DMS53 treated with DMSO at 0.1 percent for 48 hours (cell line): ENCODE data around the gene TP73.

Source experiments
- DNase-seq: peaks from one replicate; lab custom pipeline; 2025; ENCODE audit not compliant: unreplicated experiment; lab: John Stamatoyannopoulos, UW

TP73 gene

DNA sequence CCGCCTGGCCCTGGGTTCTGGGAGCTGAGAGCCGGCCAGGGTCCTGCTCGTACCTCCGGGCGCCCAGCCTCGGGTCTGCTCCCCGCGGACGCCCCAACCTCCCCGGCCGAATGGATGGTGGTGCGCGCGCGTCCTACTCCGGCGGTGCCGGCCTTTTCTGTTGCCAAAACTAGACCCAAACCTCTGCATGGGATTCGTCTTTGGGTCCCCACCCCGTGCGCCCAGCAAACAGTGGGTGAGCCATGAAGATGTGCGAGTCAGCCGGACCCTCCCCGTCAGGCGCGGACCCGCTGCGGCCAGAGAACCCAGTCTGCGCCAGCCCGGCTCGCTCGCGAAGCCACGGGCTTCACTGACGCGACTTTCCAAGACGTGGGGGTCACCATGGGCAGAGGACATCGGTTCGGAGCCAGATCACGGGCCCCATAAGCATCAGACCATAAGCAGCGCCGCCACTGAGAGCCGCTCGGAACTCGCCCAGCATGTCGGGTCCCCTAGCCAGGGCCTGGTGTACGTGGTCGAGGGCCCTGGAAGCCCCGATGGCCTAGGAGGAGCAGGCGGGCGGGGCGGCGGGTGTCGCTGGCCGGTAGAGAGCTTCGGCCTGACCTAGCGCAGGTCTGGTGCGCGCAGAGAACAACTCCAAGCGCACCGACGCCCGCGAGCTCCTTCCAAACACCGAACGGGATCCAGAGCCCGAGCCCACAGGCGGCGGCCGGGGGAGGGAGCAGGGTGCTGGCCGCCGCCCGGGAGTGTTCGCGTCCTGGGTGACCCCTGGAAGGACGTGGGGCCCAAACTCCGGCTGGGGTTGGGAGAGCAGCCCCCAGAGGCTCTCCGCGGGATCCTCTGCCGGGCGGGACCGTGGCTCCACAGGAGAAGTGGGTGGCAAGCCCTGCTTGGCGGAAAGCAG, 1.0 kb upstream of the TP73 start:
- peak; percentile 33 for DNase-seq

DNA sequence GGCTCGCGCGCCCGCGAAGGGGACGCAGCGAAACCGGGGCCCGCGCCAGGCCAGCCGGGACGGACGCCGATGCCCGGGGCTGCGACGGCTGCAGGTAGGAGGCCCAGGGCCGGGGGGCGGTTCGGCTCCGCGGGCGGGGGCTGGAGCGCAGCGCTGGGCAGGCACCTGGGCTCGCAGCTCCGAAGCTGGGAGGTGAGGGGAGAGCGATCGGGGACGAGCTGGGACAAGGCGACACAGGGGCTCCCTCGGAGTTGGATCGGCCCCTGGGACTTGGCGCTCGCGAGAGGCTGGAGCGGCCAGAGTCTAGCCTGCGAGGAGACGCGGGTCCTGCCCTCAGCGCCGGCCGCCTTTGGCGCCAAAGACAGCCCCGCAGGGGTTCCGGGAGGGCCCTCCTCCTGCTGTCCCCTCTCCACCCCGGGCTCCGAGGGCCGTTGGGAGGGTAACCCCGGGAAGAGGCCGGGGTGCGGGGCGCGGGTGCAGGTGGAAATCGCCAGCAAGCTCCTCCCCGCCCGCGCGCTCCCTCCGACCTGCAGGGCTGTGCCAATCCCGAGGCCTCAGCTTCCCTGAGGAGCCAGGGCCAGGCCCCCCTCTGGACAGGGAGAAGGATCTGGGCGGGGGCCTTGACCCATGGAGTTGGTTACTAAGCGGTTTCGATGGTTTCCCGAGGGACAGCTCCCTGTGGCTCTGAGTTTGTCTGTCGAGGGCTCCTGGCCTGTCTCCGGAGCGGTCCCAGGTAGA, 401 bp downstream of the TP73 start:
- DNase-seq = peak; percentile 26

DNA sequence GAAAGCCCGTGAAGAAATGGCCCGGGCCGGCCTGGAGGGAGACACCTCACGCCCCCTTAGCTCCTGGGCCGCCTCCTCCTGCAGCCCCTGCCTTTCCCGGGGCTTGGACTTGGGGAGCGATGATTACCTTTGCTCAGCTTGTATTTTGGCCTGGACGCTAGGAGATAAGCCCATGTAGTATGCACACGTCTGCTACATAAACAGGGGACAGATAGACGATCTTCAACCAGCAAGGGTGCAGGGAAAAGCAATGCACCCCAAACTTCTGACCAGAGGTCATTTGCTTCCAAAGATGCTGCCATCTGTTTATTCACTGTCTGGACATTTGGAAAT, 936 bp downstream of the TP73 start:
- DNase-seq = no peak

DNA sequence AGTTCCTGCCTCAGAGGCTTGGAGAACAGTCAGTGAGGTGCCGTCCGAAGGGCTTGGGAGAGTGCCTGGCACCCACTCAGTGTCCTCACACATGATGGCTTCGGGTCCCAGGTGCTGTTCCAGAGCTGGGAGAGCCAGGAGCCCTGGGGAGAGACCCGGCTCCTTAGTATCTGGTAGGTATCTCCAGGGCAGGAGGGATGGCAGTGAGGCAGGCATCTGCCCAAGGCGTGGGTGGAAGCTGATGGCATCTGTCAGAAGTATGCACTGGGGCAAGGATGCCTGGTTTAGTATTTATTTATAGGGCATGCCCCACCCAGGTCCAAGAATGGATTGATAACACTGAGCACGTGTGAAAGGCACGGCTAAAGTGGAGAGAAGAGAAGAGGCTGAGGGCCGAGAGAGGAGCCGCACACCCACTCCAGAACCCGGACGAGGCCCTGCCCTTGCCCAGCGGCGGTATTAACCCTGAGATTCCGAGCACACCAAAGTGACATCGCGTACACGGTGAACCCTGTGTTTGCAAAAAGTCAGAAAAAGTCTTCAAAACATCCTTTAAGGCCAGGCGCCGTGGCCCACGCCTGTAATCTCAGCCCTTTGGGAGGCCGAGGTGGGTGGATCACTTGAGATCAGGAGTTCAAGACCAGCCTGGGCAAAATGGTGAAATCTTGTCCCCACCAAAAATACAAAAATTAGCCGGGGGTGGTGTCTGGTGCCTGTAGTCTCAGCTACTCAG, 2.4 kb downstream of the TP73 start:
- no peak for DNase-seq

DNA sequence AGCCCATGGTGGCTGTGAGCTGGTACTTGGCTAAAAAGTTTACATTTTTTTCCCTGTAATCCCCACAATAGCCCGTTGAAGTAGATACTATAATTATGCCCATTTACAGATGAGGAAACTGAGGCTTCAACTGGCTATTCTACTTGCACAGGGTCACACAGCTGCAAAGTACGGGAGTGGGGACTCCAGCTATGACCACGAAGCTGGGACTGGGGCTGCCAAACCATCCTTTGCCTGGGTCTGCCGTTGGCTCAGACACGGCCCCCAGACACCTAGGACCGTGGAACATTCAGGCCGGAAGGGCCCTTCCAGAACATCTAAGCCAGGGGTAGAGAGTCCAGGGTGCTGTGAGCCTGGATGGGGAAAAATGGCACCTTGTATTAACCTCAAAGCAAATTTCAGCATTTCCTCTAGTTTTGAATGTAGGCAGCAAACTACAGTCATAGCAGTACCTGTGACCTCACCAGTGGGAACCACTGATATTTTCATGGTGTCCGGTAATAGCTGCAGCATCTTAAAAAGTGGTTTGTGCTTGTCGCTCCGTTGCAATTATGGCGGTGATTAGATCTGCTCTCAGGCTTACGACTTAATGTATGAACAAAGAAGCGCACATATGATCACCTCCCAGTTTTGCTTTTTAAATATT, 4.3 kb downstream of the TP73 start:
- no peak for DNase-seq

DNA sequence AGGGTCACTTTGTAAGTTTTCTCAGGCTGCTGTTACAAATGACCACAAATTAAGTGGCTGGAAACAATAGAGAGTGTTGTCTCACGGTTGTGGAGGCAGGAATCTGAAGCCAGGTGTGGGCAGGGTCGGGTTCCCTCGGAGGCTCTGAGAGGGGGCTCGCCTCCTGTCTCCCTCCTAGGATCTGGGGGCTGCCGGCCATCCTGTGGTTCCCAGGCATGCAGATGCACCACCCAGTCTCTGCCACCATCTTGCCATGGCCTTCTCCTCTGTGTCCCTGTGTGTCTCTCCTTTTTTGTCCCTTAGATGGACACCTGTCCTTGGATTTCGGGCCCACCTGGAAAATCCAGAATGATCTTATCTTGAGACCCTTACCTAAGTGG, 4.8 kb downstream of the TP73 start:
- no peak for DNase-seq

DNA sequence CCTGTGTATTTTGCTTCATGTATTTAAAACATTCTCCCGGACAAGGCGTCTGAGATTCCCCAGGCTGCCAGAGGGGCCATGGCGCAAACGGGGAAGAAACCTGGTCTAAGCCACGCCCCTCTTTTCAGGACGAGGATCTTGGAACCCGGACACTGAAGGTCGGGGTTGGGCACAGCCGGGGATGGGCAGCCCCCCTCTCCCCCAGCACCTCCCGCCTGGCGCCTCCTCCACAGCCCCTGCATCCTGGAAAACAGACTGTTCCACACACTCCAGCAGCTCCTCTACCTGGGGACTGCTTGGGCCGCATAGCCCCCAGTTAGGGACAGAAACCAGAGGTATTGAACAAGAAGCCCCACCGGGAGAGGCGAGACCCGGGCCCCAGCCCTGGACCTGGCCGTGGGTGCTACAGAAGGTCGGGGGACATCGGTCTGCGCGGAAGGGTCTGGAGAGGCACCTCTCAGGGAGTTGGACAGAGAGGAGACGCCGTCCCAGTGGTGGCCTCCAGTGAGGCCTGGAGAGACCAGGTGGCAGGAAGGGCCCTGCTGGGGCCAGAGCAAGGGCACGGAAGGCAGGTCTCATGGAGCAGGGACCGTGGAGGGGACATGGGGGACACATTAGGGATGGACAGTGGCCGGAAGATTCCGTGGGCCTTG, 5.4 kb downstream of the TP73 start:
- DNase-seq = no peak

DNA sequence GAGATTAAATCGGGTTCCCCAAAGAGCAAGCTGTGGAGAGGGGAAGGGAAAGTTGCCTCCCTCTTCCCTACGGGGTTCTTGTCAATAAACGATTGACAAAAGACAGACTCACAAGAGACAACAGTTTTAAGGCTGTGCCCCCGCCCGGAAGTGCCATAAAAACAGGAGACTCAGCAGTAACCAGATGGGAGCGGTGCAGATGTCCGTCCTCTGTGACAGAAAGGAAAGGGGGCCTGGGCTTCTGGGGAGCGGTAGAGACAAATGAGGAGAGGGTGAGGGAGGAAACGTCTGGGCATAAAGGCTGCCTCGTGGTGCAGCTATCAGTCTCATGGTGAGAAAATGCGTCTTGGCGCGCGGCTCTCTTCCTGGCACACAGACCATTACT, 5.9 kb downstream of the TP73 start:
- no peak for DNase-seq

DNA sequence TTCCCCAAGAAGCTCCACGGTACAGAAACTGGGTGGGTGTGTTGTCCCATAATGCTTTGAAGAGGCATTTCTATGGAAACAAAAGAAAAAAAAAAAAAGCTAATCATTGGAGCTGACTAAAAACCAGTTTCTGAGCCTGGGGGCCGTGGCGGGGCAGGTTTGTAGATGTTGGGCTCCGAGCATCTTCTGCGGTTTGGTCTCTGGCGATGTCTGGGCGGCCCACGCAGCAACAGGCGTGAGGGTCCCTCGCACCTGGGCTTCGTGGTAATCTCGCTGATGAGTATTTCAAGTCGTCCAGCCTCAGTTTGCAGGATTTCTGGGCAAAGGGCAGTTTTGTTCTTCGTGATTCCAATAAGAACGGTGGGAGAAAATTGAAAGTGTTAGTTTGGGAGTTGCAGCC, 6.8 kb downstream of the TP73 start:
- DNase-seq = no peak

DNA sequence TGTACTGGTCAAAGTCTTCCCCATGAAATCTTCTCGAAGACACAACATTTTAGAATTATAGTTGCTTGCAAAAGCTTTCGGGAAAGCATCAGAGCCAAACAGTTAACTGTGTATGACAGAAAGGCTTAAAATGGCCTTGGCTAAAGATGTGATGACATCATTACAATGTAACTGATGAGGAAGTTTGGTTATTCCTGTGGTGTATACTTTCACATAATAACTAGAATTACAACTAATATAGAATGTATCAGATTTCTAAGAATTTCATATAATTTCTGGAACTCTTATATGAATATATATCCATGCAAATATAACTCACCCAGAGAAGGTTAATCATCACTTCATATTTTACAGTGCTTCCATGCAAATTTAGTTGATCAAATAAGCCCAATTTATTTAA, 8.4 kb downstream of the TP73 start:
- no peak for DNase-seq

DNA sequence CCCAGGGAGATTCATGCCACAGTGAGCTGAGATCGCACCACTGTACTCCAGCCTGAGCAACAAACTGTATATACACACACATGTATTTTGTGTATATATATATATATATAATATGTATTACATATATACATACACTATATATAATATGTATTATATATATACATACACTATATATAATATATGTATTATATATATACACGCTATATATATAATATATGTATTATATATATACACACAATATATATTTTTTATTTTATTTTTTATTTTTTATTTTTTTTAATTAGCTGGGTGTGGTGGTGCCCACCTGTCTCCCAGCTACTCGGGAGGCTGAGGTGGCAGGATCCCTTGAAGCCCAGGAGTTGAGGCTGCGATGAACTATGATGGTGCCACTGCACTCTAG, 9.3 kb downstream of the TP73 start:
- DNase-seq = no peak

DNA sequence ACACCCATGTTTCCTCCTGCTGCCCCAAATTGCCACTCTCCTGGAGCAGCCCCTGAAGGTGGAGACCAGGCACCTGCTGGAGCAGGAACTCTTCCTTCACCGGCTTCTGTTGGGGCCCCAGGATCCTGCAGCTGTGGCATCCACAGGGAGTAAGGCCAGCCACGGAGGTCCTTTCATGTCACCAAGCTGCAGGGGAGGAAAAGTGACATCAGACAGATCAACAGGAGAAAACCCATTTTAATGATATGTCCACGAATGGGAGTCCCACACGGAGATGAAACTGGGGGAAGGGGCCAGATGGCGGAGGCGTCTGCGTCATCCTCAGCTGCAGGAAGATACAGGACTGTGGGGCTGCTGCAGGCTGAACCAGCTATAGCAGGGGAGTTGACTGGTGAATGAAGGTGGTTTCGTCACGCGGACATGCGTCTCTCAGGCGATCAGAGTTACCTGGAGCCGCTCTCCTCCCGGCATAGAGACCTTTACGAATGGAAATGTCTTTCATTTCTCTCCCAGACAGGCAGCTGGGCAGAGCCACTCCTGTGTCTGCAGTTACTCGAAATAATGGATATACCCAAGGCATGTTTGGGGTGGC, 9.9 kb downstream of the TP73 start:
- DNase-seq = no peak

DNA sequence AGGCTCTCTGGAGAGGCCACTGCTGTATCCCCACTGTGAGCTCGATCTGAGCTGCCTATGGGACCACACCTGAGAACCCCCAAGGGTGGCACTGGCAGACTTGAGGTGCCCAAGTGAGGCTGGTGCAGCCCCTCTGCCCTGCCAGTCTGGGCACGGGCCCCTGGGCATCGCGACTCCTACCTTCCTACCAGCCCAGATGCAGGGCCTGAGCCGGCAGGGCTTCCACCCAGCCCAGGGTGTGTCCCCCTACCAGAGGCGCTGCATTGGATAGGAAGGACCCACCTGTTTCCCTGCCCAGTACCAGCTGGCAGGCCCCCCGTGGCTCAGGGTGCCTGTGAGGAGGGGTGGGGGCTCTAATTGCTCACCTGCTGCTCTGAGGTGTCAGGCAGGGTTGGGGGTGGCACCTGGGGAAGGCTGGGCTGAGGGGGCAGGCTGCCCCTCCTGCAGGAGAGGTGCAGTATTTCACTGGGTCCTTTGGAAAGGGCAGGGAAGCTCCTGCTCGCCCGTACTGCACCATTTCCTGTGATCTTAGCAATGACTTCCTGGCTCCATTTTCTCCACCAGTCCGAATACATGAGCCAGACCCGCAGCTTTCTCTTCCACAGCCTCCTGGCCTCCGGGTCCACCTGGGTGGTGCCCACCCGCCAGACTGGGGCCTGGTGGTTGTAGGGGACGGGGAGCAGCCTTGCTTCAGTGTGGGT, 11.8 kb downstream of the TP73 start:
- DNase-seq = no peak

DNA sequence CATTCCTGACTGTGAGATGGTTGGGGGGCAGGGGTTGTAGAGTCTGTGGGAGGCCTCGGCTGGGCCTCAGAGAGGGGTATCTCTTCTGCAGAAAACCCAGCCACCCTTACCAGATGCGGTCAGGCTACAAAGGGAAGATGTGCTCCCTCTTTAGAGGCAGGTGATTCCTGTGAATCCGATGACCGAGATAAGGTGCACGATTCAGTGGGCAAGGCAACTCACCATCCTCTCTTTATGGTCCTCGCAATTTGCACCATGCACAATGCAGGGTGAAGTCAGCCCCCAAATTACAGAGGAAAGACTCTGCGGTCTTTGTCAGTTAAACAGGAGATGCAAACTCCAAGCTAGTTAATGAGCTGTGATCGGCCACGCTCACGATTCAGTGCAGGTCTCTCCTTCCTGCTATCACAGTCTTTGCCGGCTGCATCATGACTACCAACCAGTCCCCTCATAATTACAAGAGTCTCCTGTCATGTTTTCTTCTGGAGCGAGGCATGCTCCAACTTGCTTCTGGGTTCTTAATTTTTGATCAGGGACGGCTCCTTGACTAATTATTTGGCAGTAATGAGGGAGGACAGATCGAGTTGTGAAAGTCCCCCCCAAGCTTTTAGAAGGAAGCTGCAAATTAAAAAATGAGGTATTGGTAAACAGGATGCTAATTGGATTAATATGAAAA, 12.5 kb downstream of the TP73 start:
- DNase-seq = no peak

DNA sequence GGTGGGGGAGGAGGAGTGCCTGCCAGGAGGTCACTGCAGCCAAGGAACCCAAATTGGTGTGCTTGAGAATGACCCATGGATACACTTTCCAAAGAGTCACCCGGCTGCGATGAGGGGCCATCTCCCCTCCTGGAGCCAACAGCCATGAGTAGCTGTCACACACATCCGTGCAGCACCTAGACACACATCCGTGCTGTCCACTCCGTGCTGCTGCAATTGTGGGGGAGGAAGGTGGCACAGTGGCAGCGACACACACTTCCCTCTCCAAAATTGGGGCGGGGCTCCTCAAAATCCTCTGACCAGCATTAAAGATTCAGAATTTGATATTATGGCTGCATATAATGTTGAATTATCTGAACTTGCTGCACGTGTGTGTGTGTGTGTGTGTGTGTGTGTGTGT, 15.8 kb downstream of the TP73 start:
- DNase-seq = no peak

DNA sequence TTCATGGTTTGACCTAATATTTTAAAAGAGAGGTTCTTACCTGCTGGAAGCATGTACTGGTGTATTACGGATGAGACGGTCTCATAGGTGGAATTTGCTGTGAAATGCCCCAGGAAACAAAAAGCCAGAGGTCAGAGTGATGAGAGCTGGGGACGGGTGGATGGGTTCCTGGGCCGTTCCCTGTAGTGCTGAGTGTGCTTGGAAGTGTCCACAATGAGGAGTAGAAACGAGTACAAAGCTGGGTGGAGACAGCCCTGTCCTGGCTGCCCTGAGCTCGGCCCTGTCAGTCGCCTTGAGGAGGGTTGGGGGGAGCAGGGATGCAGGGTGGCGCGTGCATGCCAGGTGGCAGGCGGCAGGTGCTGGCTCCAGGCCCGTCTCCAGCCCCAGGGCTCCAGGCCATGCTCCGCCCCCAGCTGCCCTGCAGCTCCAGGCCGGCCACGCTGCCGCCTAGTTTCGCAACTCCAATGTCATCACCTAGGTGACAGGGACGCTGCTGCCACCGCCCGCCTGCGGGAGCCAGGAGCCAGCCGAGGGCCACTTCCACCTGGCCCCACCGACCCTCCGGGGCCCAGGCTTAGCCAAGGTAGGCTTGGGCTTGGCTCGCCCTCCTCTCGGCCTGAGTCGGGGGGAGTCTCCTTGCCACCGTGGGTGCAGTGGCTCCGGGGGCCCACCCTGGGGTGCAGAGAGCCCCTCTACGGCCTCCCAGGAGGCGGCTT, 16.4 kb downstream of the TP73 start:
- DNase-seq = peak; percentile 85

DNA sequence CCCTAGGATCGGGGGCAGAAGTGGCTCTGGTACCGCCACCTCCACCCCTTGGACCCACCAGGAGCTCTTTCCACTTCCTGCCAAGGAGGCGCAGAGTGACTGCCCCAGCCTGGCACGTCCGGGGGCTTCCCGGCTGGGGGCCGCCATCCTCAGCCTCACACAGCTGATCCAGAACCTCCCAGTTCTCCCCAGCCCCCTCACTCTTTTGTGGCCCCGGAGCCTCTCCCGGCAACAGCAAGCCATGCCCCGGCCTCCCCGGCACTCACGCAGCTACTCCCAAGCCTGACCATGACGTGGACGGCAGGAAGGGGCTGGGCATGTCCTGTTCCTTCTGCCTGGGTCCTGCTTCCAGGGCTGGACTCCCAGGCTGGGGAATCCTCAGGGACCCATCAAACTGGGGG, 17.1 kb downstream of the TP73 start:
- DNase-seq = no peak

DNA sequence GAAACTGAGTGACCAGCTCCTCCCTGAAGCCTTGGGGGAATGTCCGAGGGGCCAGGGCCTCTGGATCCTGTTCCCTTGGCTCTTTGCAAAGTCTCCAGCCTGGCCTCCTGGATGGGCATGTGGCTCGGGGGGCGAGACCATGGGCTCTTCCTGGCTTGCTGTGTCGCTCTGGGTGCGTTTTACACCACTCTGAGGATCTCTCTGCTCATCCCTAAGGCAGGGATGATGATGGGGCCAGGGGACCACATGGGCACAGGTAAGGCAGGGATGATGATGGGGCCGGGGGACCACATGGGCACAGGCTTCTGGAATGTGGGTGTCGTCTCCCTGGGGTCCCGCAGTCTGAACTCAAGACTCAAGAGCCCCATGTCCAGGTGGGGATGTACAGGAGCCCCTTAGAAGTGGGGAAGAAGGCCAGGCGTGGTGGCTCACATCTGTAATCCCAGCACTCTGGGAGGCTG, 17.7 kb downstream of the TP73 start:
- no peak for DNase-seq

DNA sequence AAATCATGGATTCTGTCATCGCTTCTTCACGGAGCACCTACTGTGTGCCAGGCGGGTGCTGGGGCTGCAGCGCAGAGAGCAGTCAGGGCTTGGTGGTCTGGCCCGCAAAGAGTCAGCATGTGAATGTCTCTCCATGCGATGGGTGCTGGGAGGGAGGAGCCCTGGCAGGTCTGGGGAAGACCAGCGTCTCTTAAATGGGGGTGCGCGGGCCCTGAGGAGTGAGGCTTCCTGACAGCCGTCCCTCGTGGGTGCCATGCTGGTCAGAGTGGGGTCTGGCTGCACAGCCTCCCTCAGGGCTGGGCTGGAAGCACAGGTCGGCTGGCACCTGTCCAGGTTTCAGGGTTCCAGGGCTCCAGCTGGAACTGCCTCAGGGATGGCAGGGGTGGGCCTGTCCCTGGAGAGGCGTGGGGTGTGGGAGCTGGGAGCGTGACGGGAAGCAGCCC, 18.5 kb downstream of the TP73 start:
- DNase-seq = no peak
